Activated CD8-positive, alpha-beta memory T cell treated with anti-CD3 and anti-CD28 coated beads, Interleukin-2, amount 10 ng/mL, durations not matched to agents 7 days and 5 days (primary cell): ENCODE data around the gene VSNL1. TPM values are rescaled to one million over a fixed set of nuclear protein-coding genes. Genes with fewer than 3 reads are reported as not detected.

Experiments used
- ATAC-seq: fragments of 150-1000 bp; cut with Tn5 transposase; one replicate; pipeline ENCODE4 v1.10.0; 2021; ENCODE audit warnings: moderate library complexity
- CTCF ChIA-PET: fragments of 350-600 bp; sonication (Branson Sonifier 250); formaldehyde crosslinking; loops from one replicate; lab custom pipeline; 2021; ENCODE audit warnings: antibody characterized with exemption; lab: Charles Lee
- DNase-seq: peaks from one replicate; pipeline ENCODE4 v3.0.0-alpha.2; 2020
- H3K27ac Mint-ChIP-seq: one replicate; pipeline ENCODE4 v1.8.0; 2021; ENCODE audit warnings: mild to moderate bottlenecking, mixed read lengths
- H3K27me3 Mint-ChIP-seq: one replicate; pipeline ENCODE4 v1.8.0; 2021; ENCODE audit warnings: mixed read lengths
- H3K36me3 Mint-ChIP-seq: one replicate; pipeline ENCODE4 v1.8.0; 2021; ENCODE audit warnings: mild to moderate bottlenecking, mixed read lengths
- H3K4me1 Mint-ChIP-seq: one replicate; pipeline ENCODE4 v1.8.0; 2021; ENCODE audit warnings: mixed read lengths
- H3K4me3 Mint-ChIP-seq: one replicate; pipeline ENCODE4 v1.8.0; 2021; ENCODE audit warnings: mild to moderate bottlenecking, moderate library complexity, mixed read lengths
- H3K9me3 Mint-ChIP-seq: one replicate; pipeline ENCODE4 v1.8.0; 2022; ENCODE audit warnings: low read depth, mixed read lengths
- total RNA-seq, 2 experiments: library from RNA; stranded (reverse); gene quantifications; one replicate each; pipeline ENCODE4 v1.2.3, GENCODE V29; 2021

VSNL1 gene
- total RNA-seq, 2 experiments from 2014 or later: not detected

- CTCF ChIA-PET: interaction anchor here (1.2 kb wide), 1 partner anchor 15 kb away, joined by 3 read pairs; no protein-coding TSS in a partner anchor
- DNase-seq (no peak), ATAC-seq (no peak)
- Mint-ChIP-seq H3K27me3 (peaks cover 5% of the 10 kb centered on the region), H3K27ac (no peak overlapping the region), H3K9me3 (no peaks in the 10 kb centered on the region), H3K4me3 (no peak overlapping the region), H3K4me1 (no peaks in the 10 kb centered on the region), H3K36me3 (no peaks in the 10 kb centered on the region)
These were observed 54.3 kb downstream of the VSNL1 start for GRCh38 chr2:17594533-17595401.

- H3K9me3 Mint-ChIP-seq: no peaks in the 10 kb centered on the region
- no peak for DNase-seq
- H3K4me1 Mint-ChIP-seq: no peaks in the 10 kb centered on the region
- CTCF ChIA-PET: no interaction called here
- no peak overlapping the region for H3K4me3 Mint-ChIP-seq
- no peak overlapping the region for H3K27ac Mint-ChIP-seq
- H3K36me3 Mint-ChIP-seq: no peaks in the 10 kb centered on the region
- H3K27me3 Mint-ChIP-seq: no peaks in the 10 kb centered on the region
- no peak for ATAC-seq
These were observed 59.1 kb downstream of the VSNL1 start for GRCh38 chr2:17599617-17600016.

DNA sequence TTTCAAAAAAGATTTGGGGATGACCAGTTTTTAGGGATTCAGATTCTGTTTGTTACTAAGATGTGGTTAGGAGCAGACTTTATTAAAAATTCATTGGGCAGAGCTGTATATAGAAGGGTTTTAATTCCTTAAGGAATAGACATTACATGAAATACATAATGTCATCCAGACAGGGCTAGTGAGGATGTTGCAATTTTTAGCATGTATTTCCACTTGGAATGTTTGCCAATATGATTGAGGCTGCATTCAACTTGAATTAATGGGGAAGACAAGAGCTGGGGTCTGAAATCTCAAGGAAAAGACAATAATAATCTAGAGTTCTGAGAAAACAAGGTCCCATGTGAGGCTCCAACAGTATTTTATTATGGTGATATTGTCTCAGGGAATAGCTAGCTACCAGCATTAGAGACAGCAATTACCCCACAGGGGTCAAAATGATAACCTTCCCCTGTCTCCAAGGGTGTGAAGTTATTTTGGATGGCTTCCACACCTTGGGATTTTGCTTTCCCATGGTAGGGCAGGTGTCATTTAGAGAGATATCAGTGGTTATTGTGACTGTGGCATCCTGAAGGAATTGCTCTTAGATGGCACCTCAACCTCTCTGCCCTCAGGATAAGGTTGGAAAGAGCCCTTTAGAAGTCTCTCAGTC is 60.2 kb downstream of the VSNL1 start:
- DNase-seq (no peak), ATAC-seq (no peak)
- no peaks in the 10 kb centered on the region for H3K27me3 Mint-ChIP-seq
- no peaks in the 10 kb centered on the region for H3K36me3 Mint-ChIP-seq
- no peaks in the 10 kb centered on the region for H3K9me3 Mint-ChIP-seq
- H3K4me3 Mint-ChIP-seq: no peak overlapping the region
- H3K27ac Mint-ChIP-seq: no peak overlapping the region
- CTCF ChIA-PET: no interaction called here
- no peaks in the 10 kb centered on the region for H3K4me1 Mint-ChIP-seq

DNA sequence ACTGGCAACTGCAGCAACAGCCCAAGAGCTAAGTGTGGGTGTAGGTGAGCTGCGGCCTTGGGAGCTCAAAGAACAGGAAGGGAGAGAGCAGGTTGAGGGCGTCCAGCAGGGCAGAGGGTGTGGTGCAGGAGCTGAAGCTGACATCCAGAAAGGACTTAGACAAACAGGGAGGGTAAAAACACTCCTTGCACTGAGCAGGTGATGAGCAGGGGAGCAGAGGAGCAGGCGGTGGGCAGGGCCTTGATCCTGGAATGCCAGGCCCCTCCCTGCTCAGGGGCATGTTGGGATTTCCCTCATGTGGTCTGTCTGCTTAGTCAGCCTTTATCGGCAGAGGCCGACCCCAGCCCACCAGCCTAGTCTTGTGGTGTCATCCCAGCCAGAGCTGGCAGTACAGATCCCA is 63.6 kb downstream of the VSNL1 start:
- no peaks in the 10 kb centered on the region for H3K4me1 Mint-ChIP-seq
- ATAC-seq: no peak
- no peak overlapping the region for H3K4me3 Mint-ChIP-seq

DNA sequence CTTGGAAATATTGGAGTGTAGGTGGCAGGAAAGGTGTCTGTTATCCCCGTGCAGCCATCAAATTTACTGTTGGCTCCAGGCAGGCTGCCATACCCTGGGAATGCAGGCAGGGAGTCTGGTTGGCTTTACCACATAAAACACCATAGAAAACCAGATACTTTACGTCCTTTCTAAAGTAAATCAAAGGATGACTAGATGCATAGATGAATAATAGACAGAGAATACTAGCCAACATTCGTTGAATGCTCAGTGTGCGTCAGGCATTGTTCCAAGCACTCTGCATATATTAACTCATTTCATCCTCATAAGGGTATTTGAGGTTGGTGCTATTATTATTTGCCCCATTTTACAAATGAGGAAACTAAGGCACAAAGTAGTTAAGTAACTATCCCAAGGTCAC is 65.2 kb downstream of the VSNL1 start:
- Mint-ChIP-seq H3K4me3 (no peak overlapping the region), H3K4me1 (no peaks in the 10 kb centered on the region), H3K27ac (no peak overlapping the region), H3K27me3 (peaks cover 8% of the 10 kb centered on the region), H3K9me3 (no peaks in the 10 kb centered on the region), H3K36me3 (no peaks in the 10 kb centered on the region)
- DNase-seq: no peak
- ATAC-seq: no peak
- CTCF ChIA-PET: no interaction called here

More for the DNA sequence above, 63.6 kb downstream of the VSNL1 start:
- Mint-ChIP-seq H3K27me3 (peaks cover 8% of the 10 kb centered on the region), H3K36me3 (no peaks in the 10 kb centered on the region), H3K27ac (no peak overlapping the region), H3K9me3 (no peaks in the 10 kb centered on the region)
- CTCF ChIA-PET: no interaction called here
- no peak for DNase-seq

- H3K27ac Mint-ChIP-seq: no peak overlapping the region
- H3K27me3 Mint-ChIP-seq: peaks cover 8% of the 10 kb centered on the region
- H3K4me1 Mint-ChIP-seq: no peaks in the 10 kb centered on the region
- CTCF ChIA-PET: no interaction called here
- DNase-seq: no peak
- H3K4me3 Mint-ChIP-seq: no peak overlapping the region
- H3K36me3 Mint-ChIP-seq: no peaks in the 10 kb centered on the region
- no peaks in the 10 kb centered on the region for H3K9me3 Mint-ChIP-seq
- ATAC-seq: no peak
These were observed 66.4 kb downstream of the VSNL1 start for GRCh38 chr2:17606851-17607250.

- Mint-ChIP-seq H3K4me1 (no peaks in the 10 kb centered on the region), H3K4me3 (no peak overlapping the region), H3K36me3 (no peaks in the 10 kb centered on the region), H3K27me3 (peaks cover 8% of the 10 kb centered on the region), H3K9me3 (no peaks in the 10 kb centered on the region), H3K27ac (no peak overlapping the region)
- DNase-seq (no peak), ATAC-seq (no peak)
- CTCF ChIA-PET: no interaction called here
These were observed 66.9 kb downstream of the VSNL1 start for GRCh38 chr2:17607379-17607778.

- ATAC-seq (no peak), DNase-seq (no peak)
- Mint-ChIP-seq H3K4me1 (no peaks in the 10 kb centered on the region), H3K4me3 (no peak overlapping the region), H3K9me3 (no peaks in the 10 kb centered on the region), H3K27ac (no peak overlapping the region), H3K27me3 (peaks cover 8% of the 10 kb centered on the region), H3K36me3 (no peaks in the 10 kb centered on the region)
- CTCF ChIA-PET: no interaction called here
These were observed 67.8 kb downstream of the VSNL1 start for GRCh38 chr2:17608251-17608650.

- Mint-ChIP-seq H3K27me3 (peaks cover 12% of the 10 kb centered on the region), H3K27ac (no peak overlapping the region), H3K4me1 (no peaks in the 10 kb centered on the region), H3K9me3 (no peaks in the 10 kb centered on the region), H3K4me3 (no peak overlapping the region), H3K36me3 (no peaks in the 10 kb centered on the region)
- DNase-seq (no peak), ATAC-seq (no peak)
- CTCF ChIA-PET: no interaction called here
These were observed 70.0 kb downstream of the VSNL1 start for GRCh38 chr2:17610521-17610920.

DNA sequence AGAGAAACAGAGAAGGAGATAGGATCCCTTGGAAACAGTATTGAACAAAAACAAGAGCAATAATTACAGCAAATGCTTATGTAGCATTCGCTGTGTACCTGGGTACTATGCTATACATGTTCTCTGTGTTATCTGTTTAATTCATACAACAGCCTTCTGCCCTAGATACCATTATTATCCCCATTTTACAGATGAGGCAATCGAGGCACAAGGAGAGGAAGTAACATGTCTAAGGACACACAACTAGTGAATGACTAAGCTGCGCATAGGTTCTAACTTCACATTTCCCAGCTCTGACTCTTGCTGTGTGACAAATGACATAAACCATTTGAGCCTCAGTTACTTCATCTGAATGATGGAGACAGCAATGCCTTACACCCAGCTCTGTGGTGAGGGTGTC is 70.5 kb downstream of the VSNL1 start:
- H3K4me3 Mint-ChIP-seq: no peak overlapping the region
- H3K4me1 Mint-ChIP-seq: no peaks in the 10 kb centered on the region
- no peak for DNase-seq
- no peaks in the 10 kb centered on the region for H3K9me3 Mint-ChIP-seq
- no peak overlapping the region for H3K27ac Mint-ChIP-seq
- CTCF ChIA-PET: no interaction called here
- H3K27me3 Mint-ChIP-seq: peaks cover 12% of the 10 kb centered on the region
- no peak for ATAC-seq
- H3K36me3 Mint-ChIP-seq: no peaks in the 10 kb centered on the region

GRCh38 chr2:17614174-17614930 is 73.9 kb downstream of the VSNL1 start:
- Mint-ChIP-seq H3K27me3 (peaks cover 4% of the 10 kb centered on the region), H3K27ac (no peak overlapping the region), H3K4me1 (no peaks in the 10 kb centered on the region), H3K36me3 (no peaks in the 10 kb centered on the region), H3K4me3 (no peak overlapping the region), H3K9me3 (no peaks in the 10 kb centered on the region)
- CTCF ChIA-PET: interaction anchor here (0.6 to 1.0 kb wide), 2 partner anchors 32 to 404 kb away, joined by 3 read pairs; no protein-coding TSS in a partner anchor
- no peak for ATAC-seq
- DNase-seq: no peak

DNA sequence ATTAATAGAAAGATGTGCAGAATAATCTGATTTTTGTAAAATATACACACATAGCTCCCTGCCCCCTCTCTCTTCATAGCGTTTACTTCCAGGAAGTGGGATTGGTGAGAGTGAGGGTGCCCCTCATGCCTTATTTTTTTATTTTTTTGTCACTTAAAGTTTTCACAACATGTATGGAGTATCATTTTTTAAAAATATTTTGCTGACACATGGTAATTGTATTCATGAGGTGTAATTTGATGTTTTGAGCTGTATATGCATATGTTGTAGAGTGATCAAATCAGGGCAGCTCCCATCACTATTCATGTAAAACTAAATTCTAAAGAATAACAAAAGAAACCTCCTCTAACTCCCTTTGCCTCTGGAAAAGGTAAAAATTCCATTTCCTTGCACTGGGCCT is 74.7 kb downstream of the VSNL1 start:
- no peaks in the 10 kb centered on the region for H3K9me3 Mint-ChIP-seq
- ATAC-seq (no peak), DNase-seq (no peak)
- H3K27me3 Mint-ChIP-seq: peaks cover 8% of the 10 kb centered on the region
- no peaks in the 10 kb centered on the region for H3K36me3 Mint-ChIP-seq
- no peak overlapping the region for H3K4me3 Mint-ChIP-seq
- H3K27ac Mint-ChIP-seq: no peak overlapping the region
- CTCF ChIA-PET: interaction anchor here (1.0 kb wide), 1 partner anchor 31 kb away, joined by 3 read pairs; no protein-coding TSS in a partner anchor
- H3K4me1 Mint-ChIP-seq: no peaks in the 10 kb centered on the region

DNA sequence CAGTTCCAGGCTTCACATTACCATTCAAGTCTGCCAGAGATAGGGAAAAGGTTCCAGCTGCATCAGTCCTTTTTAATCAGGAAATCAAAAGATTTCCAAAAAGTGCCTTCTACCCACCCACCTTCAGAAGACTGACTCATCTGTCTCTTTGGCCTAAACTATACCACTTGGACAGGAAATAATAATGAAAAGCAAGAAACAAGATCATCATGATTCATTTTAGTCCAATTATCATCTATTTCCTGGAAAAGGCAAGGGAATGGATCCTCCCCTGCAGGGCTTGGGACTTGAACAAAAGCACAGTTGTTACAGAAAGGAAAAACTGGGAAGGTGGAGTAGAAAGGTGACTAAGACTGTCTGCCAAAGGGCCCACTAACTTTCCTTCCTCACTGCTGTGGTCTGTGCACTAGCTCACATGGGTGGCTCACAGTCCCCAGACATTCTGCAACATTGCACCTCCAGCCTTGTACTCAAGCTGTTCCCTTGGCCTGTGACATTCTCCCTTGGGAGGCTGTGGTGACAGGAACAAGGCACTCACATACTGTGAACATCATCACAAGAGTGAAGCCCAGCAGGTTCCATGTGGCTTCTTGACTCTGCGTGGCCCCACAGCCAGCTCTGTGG is 75.3 kb downstream of the VSNL1 start:
- Mint-ChIP-seq H3K36me3 (no peaks in the 10 kb centered on the region), H3K4me3 (no peak overlapping the region), H3K27ac (no peak overlapping the region), H3K9me3 (no peaks in the 10 kb centered on the region), H3K4me1 (no peaks in the 10 kb centered on the region), H3K27me3 (peaks cover 8% of the 10 kb centered on the region)
- CTCF ChIA-PET: no interaction called here
- ATAC-seq: no peak
- no peak for DNase-seq
